Measurements from ENCODE around the gene CDA. TPM values are rescaled to one million over a fixed set of nuclear protein-coding genes. Genes with fewer than 3 reads are reported as not detected.

CDA gene
- total and polyA plus RNA-seq, 8 donors, result 0.36 to 12.2 (median 0.62) TPM

- no peaks in the 10 kb centered on the region for H3K36me3 ChIP-seq
- H3K4me1 ChIP-seq, result peaks cover 0 to 4% of the 10 kb centered on the region in 2 donors
- no peak overlapping the region for H3K4me3 ChIP-seq
- TF ChIP-seq CTCF (IDR thresholded peaks at IDR 0.05), result no peak
- H3K9me3 ChIP-seq, result no peaks in the 10 kb centered on the region
- H3K27me3 ChIP-seq, result peaks cover 16 to 83% of the 10 kb centered on the region in 2 donors
- intact Hi-C loops (cut with DNase I), result no loop called here
- DNase-seq (no peak), ATAC-seq (no peak)
- no peak overlapping the region for H3K27ac ChIP-seq
Observed at GRCh38 chr1:20558191-20558590, 30.7 kb upstream of the CDA start.

GRCh38 chr1:20560966-20561365 is 27.9 kb upstream of the CDA start:
- H3K4me3 ChIP-seq, result no peak overlapping the region
- H3K36me3 ChIP-seq, result no peaks in the 10 kb centered on the region
- H3K27ac ChIP-seq, result no peak overlapping the region
- ATAC-seq, result no peak
- TF ChIP-seq CTCF (IDR thresholded peaks at IDR 0.05), result no peak
- DNase-seq, result no peak
- H3K27me3 ChIP-seq, result peaks cover 0 to 55% of the 10 kb centered on the region in 2 donors
- intact Hi-C loops (cut with DNase I), result no loop called here
- H3K4me1 ChIP-seq, result no peaks in the 10 kb centered on the region
- H3K9me3 ChIP-seq, result no peaks in the 10 kb centered on the region

GRCh38 chr1:20565234-20565633 is 23.7 kb upstream of the CDA start:
- TF ChIP-seq CTCF (IDR thresholded peaks at IDR 0.05), result no peak
- no peaks in the 10 kb centered on the region for H3K4me1 ChIP-seq
- no peak overlapping the region for H3K27ac ChIP-seq
- DNase-seq (no peak), ATAC-seq (no peak)
- no peaks in the 10 kb centered on the region for H3K9me3 ChIP-seq
- intact Hi-C loops (cut with DNase I), result no loop called here
- H3K36me3 ChIP-seq, result no peaks in the 10 kb centered on the region
- no peak overlapping the region for H3K4me3 ChIP-seq
- H3K27me3 ChIP-seq, result peaks cover 4 to 34% of the 10 kb centered on the region in 2 donors

GRCh38 chr1:20569523-20570098 is 19.3 kb upstream of the CDA start:
- H3K27ac ChIP-seq, result no peak overlapping the region
- no peaks in the 10 kb centered on the region for H3K4me1 ChIP-seq
- intact Hi-C loops (cut with DNase I), result loop anchor here in 1 of 2 donors (10.0 kb wide), 1 partner anchor 65 kb away; the partner anchor contains the start of gene PINK1
- peaks cover 0 to 9% of the 10 kb centered on the region in 2 donors for H3K9me3 ChIP-seq
- ATAC-seq (no peak), DNase-seq (no peak)
- H3K4me3 ChIP-seq, result no peak overlapping the region
- peaks cover 4 to 31% of the 10 kb centered on the region in 2 donors for H3K27me3 ChIP-seq
- no peak for TF ChIP-seq CTCF (IDR thresholded peaks at IDR 0.05)
- no peaks in the 10 kb centered on the region for H3K36me3 ChIP-seq

- intact Hi-C loops (cut with DNase I), result loop anchor here in 1 of 2 donors (10.0 kb wide), 1 partner anchor 63 kb away; the partner anchor contains the start of gene PINK1
- DNase-seq (no peak), ATAC-seq (no peak)
- no peak for TF ChIP-seq CTCF (IDR thresholded peaks at IDR 0.05)
- H3K4me3 ChIP-seq, result no peak overlapping the region
- no peaks in the 10 kb centered on the region for H3K36me3 ChIP-seq
- no peaks in the 10 kb centered on the region for H3K4me1 ChIP-seq
- H3K27ac ChIP-seq, result no peak overlapping the region
- peaks cover 0 to 9% of the 10 kb centered on the region in 2 donors for H3K9me3 ChIP-seq
- peaks cover 4 to 39% of the 10 kb centered on the region in 2 donors for H3K27me3 ChIP-seq
Observed at GRCh38 chr1:20571427-20571826, 17.5 kb upstream of the CDA start.
